Measurements from ENCODE around the gene IL18.
"Not testable (repeated sequence)": the region's sequence is repeated elsewhere in the genome, so short reads cannot be mapped to it uniquely, and the experiment has no call there.

IL18 gene

DNA sequence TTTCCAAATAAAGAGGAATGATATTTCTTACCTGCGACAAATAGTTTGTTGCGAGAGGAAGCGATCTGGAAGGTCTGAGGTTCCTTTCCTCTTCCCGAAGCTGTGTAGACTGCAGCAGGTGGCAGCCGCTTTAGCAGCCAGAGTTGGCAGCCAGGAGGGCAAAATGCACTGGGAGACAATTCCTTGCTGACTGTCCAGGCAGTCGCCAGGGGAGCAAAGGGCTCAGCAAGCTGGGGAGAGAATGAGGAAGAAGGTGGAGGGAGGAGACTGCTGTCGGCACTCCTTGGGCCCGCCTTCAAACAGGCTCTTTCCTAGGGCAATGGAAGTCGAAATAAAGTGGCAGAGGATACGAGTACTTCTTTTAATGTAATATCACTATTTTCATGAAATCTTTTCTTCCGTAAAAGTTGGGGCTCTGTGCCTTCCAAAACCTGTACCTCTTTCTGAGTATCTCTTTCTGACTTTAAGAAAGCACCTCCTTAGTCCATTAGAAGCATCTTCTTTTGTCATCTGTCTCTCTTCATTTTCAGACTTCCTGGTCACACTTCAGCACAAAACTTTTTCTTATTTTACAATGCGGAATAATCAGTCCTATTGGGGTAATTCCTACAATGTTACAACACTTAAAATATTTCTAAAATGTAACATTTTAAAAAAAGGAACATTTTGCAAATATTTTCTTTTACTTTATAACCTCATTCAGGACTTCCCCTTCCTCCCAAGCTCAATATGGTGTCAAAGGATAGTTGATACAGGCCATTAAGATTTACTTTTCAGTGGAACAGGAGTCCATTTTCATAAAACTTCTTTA is at the start of gene IL18:
IL18 (minus strand) TSS at position 220 of the 811 bp plus-strand sequence. CDS start 9,041 bp downstream, outside the sequence.
- no peak for DNase-seq (ENCODE audit: low read depth, low spot score)

DNA sequence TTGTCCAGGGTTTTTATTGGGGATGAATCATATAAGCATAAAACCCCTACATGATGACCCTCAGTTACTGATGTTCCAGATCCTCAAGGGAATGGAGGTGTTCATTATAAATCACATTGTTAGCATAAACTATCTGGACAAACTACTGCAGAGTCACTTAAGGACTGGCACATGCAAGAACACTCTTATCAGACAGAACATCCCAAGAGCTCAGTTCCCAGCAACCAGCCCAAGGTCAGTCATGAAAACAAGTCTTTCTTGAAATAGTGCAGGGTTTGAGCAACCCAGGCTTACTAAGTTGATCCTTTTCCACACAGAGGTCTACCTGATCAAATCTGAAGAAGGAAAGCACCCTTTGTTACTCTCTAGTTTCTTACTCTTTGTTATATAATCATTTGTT is 48.8 kb upstream of the IL18 start:
- DNase-seq (ENCODE audit: low read depth, low spot score) = no peak

DNA sequence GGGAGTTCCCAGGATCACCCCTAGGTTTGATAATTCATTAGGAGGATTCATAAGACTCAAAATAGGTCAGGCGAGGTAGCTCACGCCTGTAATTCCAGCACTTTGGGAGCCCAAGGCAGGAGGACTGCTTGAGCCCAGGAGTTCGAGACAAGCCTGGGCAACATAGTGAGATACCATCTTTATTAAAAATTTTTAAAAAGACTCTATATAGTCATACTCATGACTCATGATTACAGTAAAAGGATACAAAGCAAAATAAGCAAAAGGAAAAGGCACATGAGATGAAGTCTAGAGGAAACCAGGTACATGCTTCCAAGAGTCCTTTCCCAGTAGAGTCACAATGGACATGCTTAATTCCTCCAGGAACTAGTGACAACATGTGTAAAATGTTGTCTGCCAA is 48.4 kb upstream of the IL18 start:
- DNase-seq (ENCODE audit: low read depth, low spot score) = no peak

DNA sequence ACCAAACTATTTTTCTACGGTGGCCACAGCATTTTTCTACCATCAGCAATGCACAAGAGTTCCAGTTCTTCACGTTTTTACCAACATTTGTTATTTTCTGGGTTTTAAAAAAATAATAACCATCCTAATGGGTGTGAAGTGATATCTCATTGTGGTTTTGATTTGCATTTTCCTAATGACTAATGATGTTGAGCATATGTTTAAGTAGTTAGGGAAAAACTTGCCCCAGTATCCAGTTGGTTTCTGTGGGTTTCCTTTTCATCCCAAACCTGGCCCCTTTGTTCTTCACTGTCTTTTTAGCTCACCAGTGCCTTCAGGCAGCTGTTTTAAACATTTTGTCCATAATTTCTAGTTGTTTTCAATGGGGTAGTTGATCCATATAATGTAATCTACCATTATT is 47.6 kb upstream of the IL18 start:
- no peak for DNase-seq (ENCODE audit: low read depth, low spot score)

DNA sequence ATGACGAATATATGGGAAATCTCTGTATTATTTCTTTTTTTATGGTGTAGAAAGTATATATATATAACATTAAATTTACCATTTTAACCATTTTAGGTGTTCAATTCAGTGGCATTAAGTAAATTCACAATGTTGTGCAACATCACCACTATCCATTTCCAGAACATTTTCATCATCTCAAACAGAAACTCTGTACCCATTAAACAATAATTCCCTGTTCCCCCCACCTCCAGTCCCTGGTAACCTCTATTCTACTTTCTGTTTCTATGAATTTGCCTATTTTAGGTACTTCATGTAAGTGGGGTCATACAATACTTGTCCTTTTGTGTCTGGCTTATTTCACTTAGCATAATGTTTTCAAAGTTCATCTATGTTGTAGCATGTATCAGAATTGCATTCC is 47.0 kb upstream of the IL18 start:
- DNase-seq (ENCODE audit: low read depth, low spot score) = no peak

DNA sequence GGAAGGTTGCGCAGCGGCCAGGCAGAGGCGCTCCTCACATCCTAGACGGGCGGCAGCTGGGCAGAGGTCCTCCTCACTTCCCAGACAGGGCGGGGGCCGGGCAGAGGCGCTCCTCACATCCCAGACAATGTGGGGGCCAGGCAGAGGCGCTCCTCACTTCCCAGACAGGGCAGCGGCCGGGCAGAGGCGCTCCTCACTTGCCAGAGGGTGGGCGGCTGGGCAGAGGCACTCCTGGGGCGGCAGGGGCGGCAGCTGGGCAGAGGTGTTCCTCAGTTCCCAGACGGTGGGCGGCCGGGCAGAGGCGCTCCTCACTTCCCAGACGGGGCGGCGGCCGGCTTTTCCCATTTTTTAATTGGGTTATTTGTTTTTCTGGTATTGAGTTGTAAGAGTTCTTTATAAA is 42.2 kb upstream of the IL18 start:
- DNase-seq (ENCODE audit: low read depth, low spot score) = no peak

DNA sequence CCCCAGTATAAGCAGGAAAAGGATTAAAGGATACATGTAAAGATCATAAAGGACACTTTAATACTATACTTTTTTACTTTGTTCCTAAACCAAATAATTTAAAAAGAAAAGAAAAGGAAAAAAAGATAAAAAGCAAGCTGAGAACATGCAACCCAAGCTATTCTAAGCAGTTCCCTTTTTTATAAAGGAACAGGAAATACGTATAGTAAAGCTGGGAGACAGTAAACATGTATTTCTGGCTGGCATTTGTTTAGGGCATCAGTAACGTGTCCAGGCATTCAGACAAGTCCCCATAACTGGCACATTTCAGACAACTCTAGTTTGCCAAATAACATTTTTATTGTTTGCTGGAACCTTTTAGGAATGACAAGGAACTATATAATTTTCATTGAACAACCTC is 36.4 kb upstream of the IL18 start:
- no peak for DNase-seq (ENCODE audit: low read depth, low spot score)

DNA sequence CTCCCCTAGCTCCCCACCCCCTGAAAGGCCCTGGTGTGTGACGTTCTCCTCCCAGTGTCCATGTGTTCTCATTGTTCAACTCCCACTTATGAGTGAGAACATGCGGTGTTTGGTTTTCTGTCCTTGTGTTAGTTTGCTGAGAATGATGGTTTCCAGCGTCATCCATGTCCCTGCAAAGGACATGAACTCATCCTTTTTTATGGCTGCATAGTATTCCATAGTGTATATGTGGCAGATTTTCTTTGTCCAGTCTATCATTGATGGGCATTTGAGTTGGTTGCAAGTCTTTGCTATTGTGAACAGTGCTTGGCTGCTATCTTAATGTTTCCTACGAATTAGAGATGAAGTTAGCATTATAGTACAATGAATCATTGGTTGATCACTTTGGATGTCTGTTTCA is 35.2 kb upstream of the IL18 start:
- not testable (repeated sequence) for DNase-seq (ENCODE audit: low read depth, low spot score)

DNA sequence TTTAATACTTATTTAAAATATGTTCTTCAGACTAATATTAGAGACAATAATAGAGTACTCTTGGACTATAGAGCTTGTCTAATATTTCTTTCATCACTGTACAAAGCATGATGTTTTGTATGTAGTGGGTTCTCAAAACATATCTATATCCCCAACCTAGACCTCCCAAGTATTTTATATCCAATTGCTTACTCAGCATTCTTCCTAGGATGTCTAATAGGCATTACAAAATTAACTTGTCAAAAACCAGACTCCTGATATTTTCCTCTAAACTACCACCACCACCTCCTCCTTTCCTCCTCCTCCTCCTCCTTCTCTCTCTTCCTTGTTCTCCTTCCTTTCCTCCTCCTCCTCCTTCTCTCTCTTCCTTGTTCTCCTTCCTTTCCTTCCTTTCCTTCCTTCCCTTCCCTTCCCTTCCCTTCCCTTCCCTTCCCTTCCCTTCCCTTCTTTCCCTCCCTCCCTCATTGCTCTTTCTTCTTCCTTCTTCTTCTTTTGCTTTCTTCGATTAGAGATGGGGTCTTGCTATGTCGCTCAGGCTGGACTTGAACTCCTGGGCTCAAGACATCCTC is 32.7 kb upstream of the IL18 start:
- DNase-seq (ENCODE audit: low read depth, low spot score) = no peak

DNA sequence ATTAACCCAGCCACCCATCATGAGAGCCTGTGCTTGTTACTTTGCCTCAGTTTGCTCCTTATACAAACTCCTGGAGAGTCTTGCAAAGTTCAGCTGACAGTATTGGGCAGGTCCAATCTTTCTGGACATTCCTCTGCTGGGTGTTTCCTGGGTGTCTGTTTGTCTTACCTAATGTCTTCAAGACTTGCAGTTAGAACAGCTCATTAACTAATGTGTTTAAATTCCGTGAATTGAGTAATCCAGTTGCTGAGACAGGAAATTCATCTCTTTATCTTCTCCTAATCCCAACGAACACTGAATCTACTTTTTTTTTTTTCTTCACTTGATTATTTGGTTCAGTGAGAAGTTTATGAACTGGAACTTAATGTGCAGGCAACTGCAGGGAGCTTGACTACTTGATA is 32.1 kb upstream of the IL18 start:
- DNase-seq (ENCODE audit: low read depth, low spot score) = no peak

DNA sequence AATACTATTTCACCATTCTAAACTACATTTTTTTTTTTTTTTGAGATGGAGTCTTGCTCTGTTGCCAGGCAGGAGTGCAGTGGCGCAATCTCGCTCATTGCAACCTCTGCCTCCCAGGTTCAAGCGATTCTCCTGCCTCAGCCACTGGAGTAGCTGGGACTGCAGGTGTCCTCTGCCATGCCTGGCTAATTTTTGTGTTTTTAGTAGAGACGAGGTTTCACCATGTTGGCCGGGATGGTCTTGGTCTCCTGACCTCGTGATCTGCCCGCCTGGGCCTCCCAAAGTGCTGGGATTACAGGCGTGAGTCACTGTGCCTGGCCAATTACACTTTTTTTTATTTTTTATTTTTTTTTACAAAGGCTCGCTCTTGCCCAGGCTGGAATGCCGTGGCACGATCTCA is 31.2 kb upstream of the IL18 start:
- DNase-seq (ENCODE audit: low read depth, low spot score) = not testable (repeated sequence)

DNA sequence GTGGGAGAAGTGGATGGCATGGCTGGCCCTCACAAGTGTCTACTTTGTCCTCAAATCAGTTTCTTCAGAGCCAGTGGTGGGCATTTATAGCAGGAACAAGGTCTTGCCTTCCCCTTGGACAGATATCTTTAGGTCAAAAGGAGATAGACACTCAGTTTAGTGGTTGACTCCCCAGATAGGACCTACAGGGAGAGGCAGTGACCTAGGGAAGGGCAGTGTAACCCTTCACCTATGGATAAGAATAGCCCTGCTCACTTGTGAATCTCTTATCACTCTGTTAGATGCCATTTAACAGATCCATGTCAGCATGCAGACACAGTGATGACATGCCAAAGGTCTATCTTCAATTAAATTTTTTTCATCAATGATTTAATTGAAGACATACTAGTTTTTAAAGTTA is 22.4 kb upstream of the IL18 start:
- DNase-seq (ENCODE audit: low read depth, low spot score) = no peak

DNA sequence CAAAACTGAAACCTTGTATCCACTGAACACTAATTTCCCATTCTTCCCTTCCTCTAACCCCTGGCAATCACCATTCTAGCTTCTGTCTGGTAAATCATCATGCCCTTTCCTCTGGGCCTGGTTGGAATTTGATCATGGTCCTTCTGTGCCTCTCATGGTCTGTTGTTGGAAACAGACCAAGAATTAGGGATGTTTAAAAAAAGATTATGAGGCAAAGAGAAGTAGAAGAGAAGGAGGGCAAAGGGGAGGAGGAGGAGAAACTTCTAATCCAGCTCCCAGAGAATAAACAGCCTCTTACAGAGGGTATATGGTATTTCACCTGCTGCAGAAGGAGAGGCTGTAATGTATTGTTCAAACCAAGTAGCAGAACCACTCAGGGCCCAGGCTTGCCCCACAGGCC is 22.0 kb upstream of the IL18 start:
- no peak for DNase-seq (ENCODE audit: low read depth, low spot score)

DNA sequence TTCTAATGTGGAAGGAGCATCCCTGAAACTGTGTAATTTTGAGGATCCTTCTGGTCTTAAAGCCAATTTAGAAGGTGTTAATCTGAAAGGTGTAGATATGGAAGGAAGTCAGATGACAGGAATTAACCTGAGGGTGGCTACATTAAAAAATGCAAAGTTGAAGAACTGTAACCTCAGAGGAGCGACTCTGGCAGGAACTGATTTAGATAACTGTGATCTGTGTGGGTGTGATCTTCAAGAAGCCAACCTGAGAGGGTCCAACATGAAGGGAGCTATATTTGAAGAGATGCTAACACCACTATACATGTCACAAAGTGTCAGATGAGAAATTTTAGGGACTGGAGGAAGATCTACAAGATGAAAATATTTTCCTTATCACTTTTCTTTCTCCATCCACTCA is 19.0 kb upstream of the IL18 start:
- DNase-seq (ENCODE audit: low read depth, low spot score) = no peak

DNA sequence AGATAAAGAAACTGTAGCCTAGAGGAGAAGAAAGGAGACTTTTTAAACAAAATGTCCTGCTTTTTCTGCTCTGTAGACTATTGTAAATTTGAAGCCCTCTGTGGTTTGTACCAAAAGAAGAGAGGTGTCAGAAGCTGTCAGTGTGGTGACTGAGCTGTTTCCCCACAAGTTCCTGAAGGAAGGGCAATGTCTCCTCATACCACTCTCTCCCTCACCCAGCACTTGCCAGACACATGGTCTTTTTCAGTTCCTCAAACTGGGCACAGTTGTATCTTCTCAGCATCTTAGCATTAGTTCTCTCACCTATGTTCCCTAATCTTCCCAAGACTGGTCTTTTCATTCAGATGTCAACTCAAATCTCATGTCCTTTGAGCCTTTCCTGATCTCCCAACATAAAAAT is 15.7 kb upstream of the IL18 start:
- DNase-seq (ENCODE audit: low read depth, low spot score) = no peak

DNA sequence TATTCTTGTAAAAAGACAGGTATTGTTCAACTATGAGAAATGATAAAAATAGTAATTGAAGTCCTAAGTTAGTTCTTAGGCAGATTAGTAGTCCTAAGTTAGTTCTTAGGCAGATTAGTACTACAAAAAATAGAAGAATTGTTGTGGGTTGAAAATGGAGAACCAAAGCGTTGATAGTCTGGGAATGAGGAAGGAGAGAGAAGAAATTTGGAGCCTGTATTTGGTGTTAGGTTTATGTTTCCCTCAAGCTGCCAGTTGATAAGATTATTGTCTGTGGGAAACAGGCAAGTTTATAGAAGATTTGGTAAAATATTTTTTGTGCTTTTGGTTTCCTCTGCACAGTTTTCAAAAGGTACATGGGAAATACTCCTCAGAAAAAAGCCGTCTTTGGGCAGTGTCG is 15.0 kb upstream of the IL18 start:
- no peak for DNase-seq (ENCODE audit: low read depth, low spot score)

DNA sequence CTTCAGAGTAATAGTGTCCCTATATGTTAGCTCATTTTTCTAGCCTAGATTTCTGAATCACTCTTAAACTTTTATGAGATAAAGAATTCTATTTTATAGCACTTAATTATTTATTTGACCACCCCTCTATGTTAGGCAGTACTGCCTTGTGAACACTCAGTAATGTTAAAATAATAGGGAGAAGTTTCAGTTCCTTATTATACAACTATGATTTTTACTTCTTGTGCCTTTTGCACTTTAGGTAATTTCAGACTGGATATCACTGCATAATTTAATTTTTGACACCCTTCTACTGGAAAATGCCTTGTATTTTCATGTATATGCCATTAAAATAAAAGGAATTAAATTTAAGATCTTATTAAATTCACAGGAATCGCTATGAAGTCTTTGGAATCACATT is 14.5 kb upstream of the IL18 start:
- DNase-seq (ENCODE audit: low read depth, low spot score) = no peak

DNA sequence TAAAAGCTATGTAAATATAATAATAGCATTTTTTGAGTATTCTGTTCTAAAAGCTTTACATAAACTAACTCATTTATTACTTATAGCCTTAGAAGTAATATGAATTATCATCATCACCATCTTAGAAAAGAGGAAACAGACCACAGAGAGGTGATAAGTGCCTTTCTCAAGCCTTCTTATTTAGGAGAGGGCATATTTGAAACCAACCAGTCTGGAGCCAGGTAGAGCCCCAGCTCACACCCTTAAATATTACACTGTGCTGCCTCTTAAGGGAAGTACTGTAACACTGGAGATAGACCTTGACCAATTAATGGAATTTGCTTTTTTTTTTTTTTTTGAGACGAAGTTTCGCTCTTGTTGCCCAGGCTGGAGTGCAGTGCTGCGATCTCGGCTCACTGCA is 13.7 kb upstream of the IL18 start:
- DNase-seq (ENCODE audit: low read depth, low spot score) = no peak

DNA sequence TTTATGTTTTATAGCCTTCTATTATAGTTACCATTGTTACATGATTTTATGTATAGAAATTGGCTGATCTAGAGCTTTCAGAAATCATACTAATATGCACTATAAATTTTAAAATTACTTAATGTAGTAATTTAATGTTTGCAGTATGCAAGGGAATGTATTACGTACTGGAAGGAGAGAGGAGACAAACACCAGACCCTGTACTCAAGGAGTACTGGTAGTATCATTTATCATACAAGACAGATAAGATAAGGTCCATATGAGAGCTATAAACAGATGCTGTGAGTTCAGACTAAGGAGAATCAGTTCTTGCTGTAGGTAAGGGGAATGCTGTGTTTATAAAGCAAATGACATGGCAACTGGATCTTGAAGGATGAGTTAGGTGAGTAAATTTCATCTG is 12.2 kb upstream of the IL18 start:
- DNase-seq (ENCODE audit: low read depth, low spot score) = no peak

DNA sequence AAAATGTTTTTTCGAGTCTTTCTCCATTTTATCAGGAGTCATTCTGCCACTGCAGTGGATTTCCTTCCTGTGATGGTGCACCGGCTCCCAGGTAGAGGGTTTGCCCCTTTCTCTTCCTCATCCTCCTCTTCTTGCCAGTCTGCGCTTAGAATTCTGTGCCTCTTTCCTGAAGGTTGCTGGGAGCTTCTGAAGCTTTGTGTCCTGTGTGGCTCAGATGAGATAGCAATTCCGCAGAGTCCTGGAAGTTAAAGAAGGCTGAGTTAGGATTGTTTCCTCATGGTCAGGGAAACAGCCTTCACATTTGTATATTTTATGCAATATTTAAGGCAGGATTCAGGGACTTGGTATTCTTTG is 11.7 kb upstream of the IL18 start:
- no peak for DNase-seq (ENCODE audit: low read depth, low spot score)

DNA sequence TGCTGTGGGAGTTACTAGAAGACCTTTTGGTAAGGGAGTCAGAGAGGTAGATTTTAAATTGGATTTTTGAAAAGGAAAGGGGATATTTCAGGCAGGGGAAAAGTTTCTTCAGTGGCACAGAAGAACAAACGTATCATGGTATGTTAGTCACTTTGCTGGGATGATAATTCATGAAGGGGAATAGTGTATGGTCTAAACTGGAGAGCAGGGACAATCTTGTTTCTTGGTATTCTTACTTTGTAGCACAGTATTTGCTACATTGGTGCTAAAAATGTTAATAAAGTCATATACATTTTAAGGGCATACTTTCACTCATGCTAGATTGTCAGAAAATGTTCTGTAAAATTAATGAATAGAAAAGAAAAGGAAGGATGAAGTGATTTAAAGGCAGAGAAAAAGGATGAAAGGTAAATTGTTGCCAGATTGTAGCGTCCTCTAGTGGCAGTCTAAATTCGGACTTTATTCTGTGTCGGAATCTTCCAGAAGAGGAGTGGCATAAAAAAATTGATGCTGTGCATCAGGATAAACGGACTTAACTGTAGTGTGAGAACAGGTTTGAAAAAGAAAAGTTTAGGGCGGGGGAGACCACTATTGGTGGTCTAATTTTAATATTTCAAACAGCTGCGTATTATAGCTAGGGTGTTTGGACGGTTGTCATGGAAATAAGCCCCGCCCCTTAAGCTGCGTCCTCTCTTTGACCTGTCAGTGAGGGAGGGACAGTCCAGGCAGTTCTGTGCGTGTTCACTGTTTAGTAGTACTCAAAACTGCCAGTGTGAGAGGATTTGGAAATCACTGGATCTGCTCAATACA is 11.1 kb upstream of the IL18 start, which contains the start of gene BCO2:
BCO2 (plus strand) TSS at position 724 of the 810 bp plus-strand sequence. CDS start 90 bp downstream, outside the sequence.
- no peak for DNase-seq (ENCODE audit: low read depth, low spot score)

DNA sequence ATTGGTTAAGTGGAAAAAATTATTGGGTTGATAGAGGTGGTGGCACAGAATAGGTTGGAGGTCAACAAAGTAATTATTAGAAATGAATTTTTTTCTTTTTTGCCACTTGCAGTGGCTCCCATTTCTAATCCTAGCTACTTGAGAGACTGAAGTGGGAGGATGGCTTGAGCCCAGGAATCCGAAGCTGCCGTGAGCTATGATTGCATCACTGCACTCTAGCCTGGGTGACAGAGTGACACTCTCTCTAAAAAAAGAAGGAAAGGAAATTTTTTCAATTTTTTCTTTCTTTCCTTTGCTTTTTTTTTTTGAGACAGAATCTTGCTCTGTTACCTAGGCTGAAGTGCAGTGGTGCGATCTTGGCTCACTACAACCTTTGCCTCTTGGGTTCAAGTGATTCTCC is 9.3 kb upstream of the IL18 start:
- DNase-seq (ENCODE audit: low read depth, low spot score) = no peak

Measured in iPS DF 19.7 (cell line).